ENCODE measurements around the gene ZNF761.

Gene ZNF761

GRCh38 chr19:53461866-53462265 is 30.1 kb downstream of the ZNF761 start:
- TF ChIP-seq ZBTB7A (IDR thresholded peaks at IDR 0.05; ENCODE audit: low read depth) (no peak), REST (IDR thresholded peaks at IDR 0.05; ENCODE audit: low read depth) (no peak), CREB1 (IDR thresholded peaks at IDR 0.05; ENCODE audit: low read depth) (no peak), USF1 (IDR thresholded peaks at IDR 0.05) (no peak), RAD21 (IDR thresholded peaks at IDR 0.05; ENCODE audit: low read depth) (no peak), TEAD4 (IDR thresholded peaks at IDR 0.05) (no peak), YY1 (IDR thresholded peaks at IDR 0.05; ENCODE audit: low read depth) (no peak), MAX (IDR thresholded peaks at IDR 0.05) (no peak), EP300 (IDR thresholded peaks at IDR 0.05; ENCODE audit: borderline replicate concordance) (no peak)

GRCh38 chr19:53462861-53463260 is 31.1 kb downstream of the ZNF761 start:
- TF ChIP-seq NFIC (IDR thresholded peaks at IDR 0.05) (no peak), CEBPB (IDR thresholded peaks at IDR 0.05) (no peak), YY1 (IDR thresholded peaks at IDR 0.05; ENCODE audit: low read depth) (no peak), EP300 (IDR thresholded peaks at IDR 0.05; ENCODE audit: borderline replicate concordance) (no peak), RAD21 (IDR thresholded peaks at IDR 0.05; ENCODE audit: low read depth) (no peak), TCF12 (IDR thresholded peaks at IDR 0.05; ENCODE audit: low read depth) (no peak), FOXM1 (IDR thresholded peaks at IDR 0.05; ENCODE audit: borderline replicate concordance, low read depth) (no peak), USF1 (IDR thresholded peaks at IDR 0.05) (no peak), ZBTB7A (IDR thresholded peaks at IDR 0.05; ENCODE audit: low read depth) (no peak), TEAD4 (IDR thresholded peaks at IDR 0.05) (no peak), EGR1 (IDR thresholded peaks at IDR 0.05) (no peak), REST (IDR thresholded peaks at IDR 0.05; ENCODE audit: low read depth) (no peak), CREB1 (IDR thresholded peaks at IDR 0.05; ENCODE audit: low read depth) (no peak), TAF1 (IDR thresholded peaks at IDR 0.05; ENCODE audit: low read depth) (no peak), MAX (IDR thresholded peaks at IDR 0.05) (no peak)

- TF ChIP-seq RAD21 (IDR thresholded peaks at IDR 0.05; ENCODE audit: low read depth) (no peak), TEAD4 (IDR thresholded peaks at IDR 0.05) (no peak), CREB1 (IDR thresholded peaks at IDR 0.05; ENCODE audit: low read depth) (no peak), USF1 (IDR thresholded peaks at IDR 0.05) (no peak), FOXM1 (IDR thresholded peaks at IDR 0.05; ENCODE audit: borderline replicate concordance, low read depth) (no peak), EGR1 (IDR thresholded peaks at IDR 0.05) (no peak), REST (IDR thresholded peaks at IDR 0.05; ENCODE audit: low read depth) (no peak), MAX (IDR thresholded peaks at IDR 0.05) (no peak), ZBTB7A (IDR thresholded peaks at IDR 0.05; ENCODE audit: low read depth) (no peak), TAF1 (IDR thresholded peaks at IDR 0.05; ENCODE audit: low read depth) (no peak)
These were observed 31.5 kb downstream of the ZNF761 start for GRCh38 chr19:53463263-53463662.

GRCh38 chr19:53466726-53467484 is 35.1 kb downstream of the ZNF761 start:
- TF ChIP-seq TCF12 (IDR thresholded peaks at IDR 0.05; ENCODE audit: low read depth) = no peak
- TF ChIP-seq TAF1 (IDR thresholded peaks at IDR 0.05; ENCODE audit: low read depth) = no peak
- TF ChIP-seq USF1 (IDR thresholded peaks at IDR 0.05) = no peak
- no peak for TF ChIP-seq NFIC (IDR thresholded peaks at IDR 0.05)
- no peak for TF ChIP-seq CREB1 (IDR thresholded peaks at IDR 0.05; ENCODE audit: low read depth)
- TF ChIP-seq MAX (IDR thresholded peaks at IDR 0.05) = no peak
- no peak for TF ChIP-seq CEBPB (IDR thresholded peaks at IDR 0.05)
- TF ChIP-seq YY1 (IDR thresholded peaks at IDR 0.05; ENCODE audit: low read depth) = no peak
- TF ChIP-seq ZBTB7A (IDR thresholded peaks at IDR 0.05; ENCODE audit: low read depth) = no peak; the same call in 1 of the 2 replicates
- no peak for TF ChIP-seq TEAD4 (IDR thresholded peaks at IDR 0.05)
- TF ChIP-seq EP300 (IDR thresholded peaks at IDR 0.05; ENCODE audit: borderline replicate concordance) = no peak
- TF ChIP-seq RAD21 (IDR thresholded peaks at IDR 0.05; ENCODE audit: low read depth) = no peak
- TF ChIP-seq FOXM1 (IDR thresholded peaks at IDR 0.05; ENCODE audit: borderline replicate concordance, low read depth) = no peak
- no peak for TF ChIP-seq EGR1 (IDR thresholded peaks at IDR 0.05)
- TF ChIP-seq REST (IDR thresholded peaks at IDR 0.05; ENCODE audit: low read depth) = no peak

Measured in Ishikawa (cell line).